GM18520 (cell line): ENCODE data around the gene SH3RF1.

Experiments used
- ATAC-seq: cut with Tn5 transposase; IDR thresholded peaks from one replicate; pipeline ENCODE4 v1.9.1; 2021; ENCODE audit not compliant: unreplicated experiment

The SH3RF1 gene

DNA sequence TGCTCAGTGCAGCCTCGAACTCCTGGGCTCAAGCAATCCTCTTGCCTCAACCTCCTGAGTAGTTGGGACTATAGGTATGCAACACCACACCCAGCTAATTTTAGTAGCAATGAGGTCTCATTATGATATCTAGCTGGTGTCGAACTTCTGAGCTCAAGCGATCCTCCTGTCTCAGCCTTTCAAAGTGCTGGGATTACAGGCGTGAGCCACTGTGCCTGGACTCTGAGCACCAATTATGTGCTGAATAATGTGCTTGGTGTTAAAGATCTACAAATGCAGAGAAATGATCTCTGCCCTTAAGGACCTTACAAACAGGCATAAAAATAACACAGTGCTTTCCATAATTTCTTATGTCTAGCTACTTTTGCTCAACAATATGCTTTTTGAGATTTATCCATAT is 131.7 kb downstream of the SH3RF1 start:
- no peak for ATAC-seq

- no peak for ATAC-seq
These were observed 133.2 kb downstream of the SH3RF1 start for GRCh38 chr4:169137558-169137920.

DNA sequence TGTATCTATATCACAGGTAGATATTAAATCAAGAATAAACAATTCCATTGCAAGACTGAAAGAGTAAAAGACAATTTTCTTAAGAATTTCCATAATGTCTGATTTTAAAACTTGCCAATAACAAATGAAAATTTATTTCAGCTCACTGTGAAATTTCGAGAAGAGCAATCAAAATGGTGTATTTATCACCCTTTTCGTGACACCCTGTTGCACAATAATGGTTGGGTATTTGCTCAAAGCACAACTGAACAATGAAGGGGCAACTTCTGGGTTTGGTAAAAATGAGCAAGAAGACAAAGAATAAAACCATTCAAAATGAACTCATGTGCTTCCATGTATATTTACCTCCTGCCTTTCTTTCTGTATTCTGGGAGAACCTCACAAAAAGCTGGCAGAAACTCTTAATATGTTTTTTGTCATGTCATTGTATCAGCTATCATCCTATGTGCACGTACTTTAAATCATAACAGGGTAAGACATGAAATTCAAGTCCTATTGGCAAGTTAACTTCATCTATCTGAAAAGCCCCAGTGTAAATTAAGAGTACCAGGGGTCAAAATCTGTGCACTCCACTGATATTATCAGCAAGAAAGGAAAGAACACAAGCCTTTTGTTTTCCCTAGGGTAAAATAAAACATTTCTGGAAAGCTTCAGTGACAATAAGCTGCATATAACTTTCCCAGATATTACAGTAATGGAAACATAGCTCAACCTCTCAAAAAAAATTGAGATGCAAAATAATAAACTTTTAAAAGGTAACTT is 133.8 kb downstream of the SH3RF1 start:
- no peak for ATAC-seq

DNA sequence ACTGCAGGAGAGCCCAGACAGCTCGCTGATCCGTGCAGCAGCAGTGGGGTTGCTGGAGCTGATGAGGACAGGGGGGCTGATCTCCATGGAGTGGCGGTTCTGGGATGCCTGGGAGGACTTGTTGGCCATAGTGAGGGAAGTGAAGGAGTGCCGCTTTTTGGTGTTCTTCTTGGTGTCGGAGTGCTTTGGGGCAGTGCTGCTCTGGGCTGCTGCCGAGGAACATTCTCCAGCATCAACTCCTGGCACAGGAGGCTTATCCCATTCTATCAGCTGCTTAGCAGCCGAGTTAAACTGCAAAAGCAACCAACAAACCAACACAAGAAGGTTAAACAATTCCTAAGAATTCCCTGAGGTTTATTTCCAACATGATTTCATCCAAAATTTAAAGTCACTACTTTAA is 134.4 kb downstream of the SH3RF1 start:
- no peak for ATAC-seq

DNA sequence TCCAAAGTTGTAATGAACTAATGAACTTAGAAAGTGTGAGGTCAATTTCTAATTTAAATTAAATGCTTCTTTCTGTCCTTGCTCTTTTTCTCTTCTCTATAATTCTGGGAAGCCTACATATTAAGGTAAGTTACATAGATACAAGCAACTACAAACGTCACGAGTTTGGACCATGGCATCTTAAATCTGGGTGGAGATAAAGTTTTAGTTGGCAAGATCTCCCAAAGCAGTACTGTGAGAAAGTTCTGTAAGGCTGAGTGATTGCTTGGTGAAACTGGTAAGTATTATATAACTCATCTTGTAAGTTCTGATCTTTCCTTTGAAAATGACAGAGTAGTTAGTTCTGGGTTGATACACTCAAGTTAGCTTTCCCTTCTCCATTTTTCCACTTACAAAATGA is 135.0 kb downstream of the SH3RF1 start:
- ATAC-seq = no peak

GRCh38 chr4:169133932-169134331 is 136.8 kb downstream of the SH3RF1 start:
- no peak for ATAC-seq

GRCh38 chr4:169132561-169133305 is 138.0 kb downstream of the SH3RF1 start:
- no peak for ATAC-seq

DNA sequence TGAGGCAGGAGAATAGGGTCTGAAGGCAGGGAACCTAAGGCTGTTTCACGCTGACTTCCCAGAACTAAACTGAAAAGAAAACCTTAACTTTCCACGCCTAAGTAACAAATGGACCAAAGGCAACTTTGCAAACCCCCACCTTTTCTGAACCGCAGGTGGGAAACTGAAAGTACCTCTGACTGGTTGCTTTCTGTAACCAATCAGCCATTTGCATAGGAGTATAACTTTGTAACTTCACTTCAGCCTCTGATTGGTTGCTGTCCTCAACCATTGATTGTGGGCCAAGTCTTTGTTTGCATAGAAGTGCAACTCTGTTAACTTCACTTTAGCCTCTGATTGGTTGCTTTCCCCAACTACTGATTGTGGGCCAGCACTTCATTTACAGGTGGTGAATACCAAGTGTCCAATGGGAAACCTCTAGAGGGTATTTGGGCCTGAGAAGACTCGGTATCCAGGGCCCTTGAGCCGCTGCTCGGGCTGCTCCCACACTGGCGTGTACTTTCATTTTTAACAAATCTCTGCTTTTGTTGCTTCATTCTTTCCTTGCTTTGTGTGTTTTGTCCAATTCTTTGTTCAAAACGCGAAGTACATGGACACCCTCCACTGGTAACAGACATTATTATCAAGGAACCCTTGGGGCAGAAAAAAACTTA is 139.1 kb downstream of the SH3RF1 start:
- ATAC-seq = no peak

DNA sequence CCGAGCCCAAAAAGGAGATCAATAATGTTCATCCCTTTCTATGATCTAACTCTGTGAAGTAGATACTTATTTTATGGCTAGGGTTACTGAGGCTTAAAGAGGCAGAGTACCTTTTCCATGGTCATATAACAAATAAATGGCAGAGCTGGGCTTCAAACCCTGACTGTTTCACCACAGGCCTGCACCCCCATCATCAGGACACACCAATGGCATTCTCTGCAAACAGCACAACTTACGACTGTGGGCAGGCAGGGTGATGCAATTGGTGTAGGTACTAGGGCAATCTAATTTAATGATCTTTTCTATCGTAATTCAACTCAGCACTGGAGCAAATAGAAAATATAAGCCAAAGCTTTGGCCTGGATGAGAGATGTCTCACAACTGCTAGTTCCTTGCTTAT is 141.9 kb downstream of the SH3RF1 start:
- no peak for ATAC-seq

GRCh38 chr4:169127314-169127713 is 143.4 kb downstream of the SH3RF1 start:
- ATAC-seq = no peak

DNA sequence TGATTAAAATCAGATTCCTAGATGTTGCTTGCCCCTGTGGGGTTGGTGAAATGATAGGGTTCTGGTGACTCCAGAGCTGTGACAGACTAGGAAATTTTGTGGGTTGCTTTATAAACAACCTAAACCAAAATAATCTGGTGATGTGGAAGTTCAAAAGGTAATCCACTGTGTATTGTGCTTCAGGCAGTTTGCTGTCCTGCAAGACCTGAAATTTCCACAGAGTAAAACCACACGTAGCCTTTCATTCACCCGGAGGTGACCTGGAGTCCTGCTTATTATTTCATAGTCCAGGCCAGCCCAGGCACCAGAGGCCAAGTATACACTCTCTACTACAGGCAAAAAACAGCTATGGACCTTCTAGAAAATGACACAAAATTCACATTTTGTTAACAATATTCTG is 146.1 kb downstream of the SH3RF1 start:
- no peak for ATAC-seq

DNA sequence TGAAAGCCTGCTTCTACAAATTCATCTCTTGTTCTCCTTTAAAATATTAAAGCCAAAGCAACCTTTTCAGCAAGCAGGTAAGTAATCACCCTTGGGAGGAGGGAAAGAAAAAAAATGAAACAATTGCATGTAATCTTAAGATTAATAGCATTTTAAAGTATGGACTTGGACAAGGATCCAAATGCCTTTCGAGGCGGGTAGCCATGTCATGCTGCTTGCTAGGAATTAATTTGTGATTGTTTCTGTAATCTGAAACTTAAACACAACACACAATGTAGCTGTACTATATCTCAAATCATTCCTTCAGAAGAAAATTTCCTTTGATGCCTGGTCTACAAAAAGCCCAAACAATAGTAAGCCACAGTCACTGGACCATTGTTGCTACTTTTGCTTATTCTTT is 148.3 kb downstream of the SH3RF1 start:
- ATAC-seq = no peak

GRCh38 chr4:169121861-169122382 is 148.8 kb downstream of the SH3RF1 start:
- ATAC-seq = no peak

DNA sequence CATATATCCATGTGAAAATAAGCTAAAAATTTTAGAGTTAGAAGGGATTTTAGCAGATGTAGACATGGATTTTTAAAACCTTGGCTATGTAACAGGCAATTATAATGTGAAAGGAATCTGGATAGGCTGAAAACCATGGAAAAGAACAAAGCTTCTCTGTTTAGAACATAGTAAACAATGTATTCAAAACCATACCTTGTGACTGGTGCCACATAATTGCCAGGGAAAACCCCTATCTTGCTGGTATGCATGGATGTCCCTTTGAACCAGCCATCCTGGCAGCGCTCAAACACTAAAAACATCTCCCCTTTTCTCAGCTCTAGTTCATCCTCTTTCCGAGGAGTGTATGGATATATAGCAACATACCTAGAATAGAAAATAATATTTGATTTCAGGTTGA is 150.1 kb downstream of the SH3RF1 start:
- no peak for ATAC-seq

GRCh38 chr4:169119536-169119935 is 151.2 kb downstream of the SH3RF1 start:
- ATAC-seq = no peak

DNA sequence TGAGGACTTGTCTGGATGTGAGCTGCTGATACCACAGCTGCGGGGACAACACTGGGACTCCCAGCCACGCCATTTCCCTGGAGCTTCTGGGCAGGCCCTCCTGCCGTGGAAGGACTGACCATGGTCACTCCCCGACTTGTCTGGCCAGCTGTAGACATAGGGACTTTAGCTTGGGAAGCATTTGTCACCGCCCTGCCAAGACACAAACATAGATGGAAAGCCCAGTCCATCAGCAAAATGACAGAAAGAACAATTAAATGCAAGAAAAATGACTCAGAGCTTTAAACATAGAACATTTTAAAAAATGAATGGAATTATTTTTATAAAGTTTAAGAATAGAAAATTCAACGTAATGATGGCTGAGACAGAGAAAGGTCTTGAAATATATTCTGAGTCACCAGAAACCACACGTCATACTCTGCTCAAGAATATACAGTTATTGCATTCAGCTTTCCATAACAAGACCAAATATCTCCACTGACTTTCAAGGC is 153.1 kb downstream of the SH3RF1 start:
- no peak for ATAC-seq

GRCh38 chr4:169116270-169116901 is 154.4 kb downstream of the SH3RF1 start:
- ATAC-seq = no peak

DNA sequence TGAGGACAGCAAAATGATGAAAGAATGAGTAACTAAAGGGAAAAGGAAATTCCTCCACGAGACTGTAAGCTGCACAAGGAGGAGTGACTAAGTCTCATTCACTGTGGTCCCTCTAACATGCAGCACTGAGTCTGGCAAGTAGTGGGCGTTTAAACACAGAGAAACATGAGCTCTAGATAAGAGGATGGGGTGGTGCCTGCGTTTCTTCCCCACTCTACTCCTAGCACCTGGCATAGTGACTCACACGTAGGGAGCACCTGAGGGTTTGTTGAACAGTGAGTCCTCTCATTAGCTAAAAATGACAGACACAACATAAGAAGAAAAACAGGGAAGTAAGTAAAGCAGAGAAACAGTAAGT is 154.9 kb downstream of the SH3RF1 start:
- ATAC-seq = no peak

DNA sequence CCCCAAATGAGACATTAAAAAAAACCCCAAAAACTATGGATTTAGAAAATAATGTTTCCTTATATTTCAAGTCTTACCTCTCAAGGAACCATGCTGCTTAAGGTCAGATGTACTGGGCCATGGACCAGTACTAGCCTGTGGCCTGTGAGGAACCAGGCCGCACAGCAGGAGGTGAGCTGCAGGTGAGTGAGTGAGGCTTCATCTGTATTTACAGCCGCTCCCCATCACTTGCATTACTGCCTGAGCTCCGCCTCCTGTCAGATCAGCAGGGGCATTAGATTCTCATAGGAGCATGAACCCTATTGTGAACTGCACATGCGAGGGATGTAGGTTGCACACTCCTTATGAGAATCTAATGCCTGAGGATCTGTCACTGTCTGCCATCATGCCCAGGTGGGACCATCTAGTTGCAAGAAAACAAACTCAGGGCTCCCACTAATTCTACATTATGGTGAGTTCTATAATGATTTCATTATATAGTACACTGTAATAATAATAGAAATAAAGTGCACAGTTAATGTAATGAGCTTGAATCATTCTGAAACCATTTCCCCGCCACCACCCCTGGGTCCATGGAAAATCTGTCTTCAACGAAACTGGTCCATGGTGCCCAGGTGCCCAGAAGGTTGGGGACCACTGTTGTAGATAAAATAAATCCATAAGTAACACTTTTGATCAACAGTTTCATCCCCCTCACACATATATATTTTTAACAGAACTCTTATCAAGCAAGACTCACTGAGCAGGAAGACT is 155.4 kb downstream of the SH3RF1 start:
- ATAC-seq = no peak

DNA sequence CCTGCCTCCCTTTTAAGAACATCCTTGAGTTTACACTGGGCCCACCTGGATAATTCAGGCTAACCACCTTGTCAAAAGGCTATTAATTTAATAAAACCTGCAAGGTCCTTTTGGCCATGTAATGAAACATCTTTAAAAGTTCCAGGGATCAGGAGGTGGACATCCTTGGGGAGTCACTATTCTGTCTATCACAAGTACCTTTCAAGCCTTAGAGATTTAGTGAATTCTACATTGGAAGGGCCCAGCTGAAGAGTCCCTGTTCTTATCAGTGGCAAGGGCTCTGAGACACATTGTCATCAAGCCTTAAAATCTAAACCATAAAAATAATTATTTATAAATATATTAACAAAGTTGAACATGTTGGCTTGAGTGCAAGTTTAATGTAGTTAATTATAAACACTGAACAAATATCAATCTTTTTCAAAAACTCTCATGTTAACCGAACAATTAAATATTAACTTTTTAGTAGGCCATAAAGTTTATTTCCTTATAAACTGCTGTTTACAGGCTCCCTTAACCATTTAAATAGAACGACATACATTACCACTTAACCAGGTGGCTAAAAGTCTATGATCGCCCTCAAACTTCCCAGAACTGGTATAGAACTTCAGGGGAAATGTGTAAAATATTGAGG is 156.3 kb downstream of the SH3RF1 start:
- no peak for ATAC-seq
